Activated CD8-positive, alpha-beta memory T cell treated with anti-CD3 and anti-CD28 coated beads, Interleukin-2, amount 50 U/mL, for 48 hours (primary cell): ENCODE results near the gene PXDN.
"Not testable (repeated sequence)": the region's sequence is repeated elsewhere in the genome, so short reads cannot be mapped to it uniquely, and the experiment has no call there.

Experiments
- DNase-seq: peaks from one replicate; pipeline ENCODE4 v3.0.0-alpha.2; 2020

The PXDN gene

GRCh38 chr2:1679065-1679464 lies 65.2 kb downstream of the PXDN start:
- not testable (repeated sequence) for DNase-seq

GRCh38 chr2:1678609-1679008 lies 65.7 kb downstream of the PXDN start:
- DNase-seq: no peak

- DNase-seq: no peak
These were observed 66.5 kb downstream of the PXDN start for GRCh38 chr2:1677821-1678165.

GRCh38 chr2:1676913-1677820 lies 67.1 kb downstream of the PXDN start:
- DNase-seq: no peak

GRCh38 chr2:1676091-1676912 lies 68.0 kb downstream of the PXDN start:
- no peak for DNase-seq

- no peak for DNase-seq
These were observed 68.7 kb downstream of the PXDN start for GRCh38 chr2:1675633-1676032.

GRCh38 chr2:1674766-1675397 lies 69.4 kb downstream of the PXDN start:
- no peak for DNase-seq

- DNase-seq: no peak
These were observed 70.0 kb downstream of the PXDN start for GRCh38 chr2:1674276-1674675.

- DNase-seq: no peak
These were observed 71.0 kb downstream of the PXDN start for GRCh38 chr2:1673160-1673944.

GRCh38 chr2:1672738-1673137 lies 71.6 kb downstream of the PXDN start:
- DNase-seq: no peak

- DNase-seq: no peak
These were observed 72.4 kb downstream of the PXDN start for GRCh38 chr2:1671916-1672315.

GRCh38 chr2:1670636-1671035 lies 73.7 kb downstream of the PXDN start:
- DNase-seq: no peak

- DNase-seq: no peak
These were observed 78.4 kb downstream of the PXDN start for GRCh38 chr2:1665761-1666505.

- no peak for DNase-seq
These were observed 79.6 kb downstream of the PXDN start for GRCh38 chr2:1664698-1665097.

- DNase-seq: no peak
These were observed 80.2 kb downstream of the PXDN start for GRCh38 chr2:1664076-1664605.

- no peak for DNase-seq
These were observed 80.7 kb downstream of the PXDN start for GRCh38 chr2:1663621-1664020.

- no peak for DNase-seq
These were observed 81.6 kb downstream of the PXDN start for GRCh38 chr2:1662606-1663180.

GRCh38 chr2:1661891-1662605 lies 82.3 kb downstream of the PXDN start:
- DNase-seq: no peak

- DNase-seq: no peak
These were observed 83.4 kb downstream of the PXDN start for GRCh38 chr2:1660656-1661640.
